Measurements from ENCODE around the gene RPL4.

RPL4 gene

GRCh38 chr15:66486887-66487286 lies 17.8 kb downstream of the RPL4 start:
- Histone ChIP-seq H3K27ac (replicated peaks) (no peak overlapping the region), H3K4me3 (replicated peaks; ENCODE audit: insufficient read depth, low read length) (no peak overlapping the region), H3K27me3 (ENCODE audit: insufficient read depth, poor library complexity, severe bottlenecking) (no peaks in the 10 kb centered on the region)
- TF ChIP-seq SPI1 (IDR thresholded peaks at IDR 0.05; ENCODE audit: borderline replicate concordance, low read depth) = no peak
- no peak for TF ChIP-seq POLR2AphosphoS5 (IDR thresholded peaks at IDR 0.05; ENCODE audit: low read depth)
- no peak for TF ChIP-seq GABPA (IDR thresholded peaks at IDR 0.05; ENCODE audit: low read depth)
- TF ChIP-seq REST (IDR thresholded peaks at IDR 0.05; ENCODE audit: insufficient replicate concordance, low read depth) = no peak
- no peak for TF ChIP-seq CTCF (IDR thresholded peaks at IDR 0.05; ENCODE audit: insufficient read depth, low read length)
- DNase-seq (ENCODE audit: low read depth in 1 of 2, low spot score in 1 of 2) = no peak

GRCh38 chr15:66484539-66485112 lies 20.0 kb downstream of the RPL4 start:
- no peak for DNase-seq (ENCODE audit: low read depth in 1 of 2, low spot score in 1 of 2)
- no peaks in the 10 kb centered on the region for H3K27me3 ChIP-seq (ENCODE audit: insufficient read depth, poor library complexity, severe bottlenecking)
- H3K27ac ChIP-seq (replicated peaks) = no peak overlapping the region
- TF ChIP-seq REST (IDR thresholded peaks at IDR 0.05; ENCODE audit: insufficient replicate concordance, low read depth) (no peak), POLR2AphosphoS5 (IDR thresholded peaks at IDR 0.05; ENCODE audit: low read depth) (no peak), CTCF (IDR thresholded peaks at IDR 0.05; ENCODE audit: insufficient read depth, low read length) (no peak), GABPA (IDR thresholded peaks at IDR 0.05; ENCODE audit: low read depth) (no peak), SPI1 (IDR thresholded peaks at IDR 0.05; ENCODE audit: borderline replicate concordance, low read depth) (no peak)
- H3K4me3 ChIP-seq (replicated peaks; ENCODE audit: insufficient read depth, low read length) = no peak overlapping the region

GRCh38 chr15:66483131-66483566 lies 21.5 kb downstream of the RPL4 start:
- TF ChIP-seq GABPA (IDR thresholded peaks at IDR 0.05; ENCODE audit: low read depth) (no peak), POLR2AphosphoS5 (IDR thresholded peaks at IDR 0.05; ENCODE audit: low read depth) (no peak)
- no peak overlapping the region for H3K27ac ChIP-seq (replicated peaks)
- DNase-seq (ENCODE audit: low read depth in 1 of 2, low spot score in 1 of 2) = peak in 1 of 2 experiments; percentile 72

GRCh38 chr15:66482539-66482938 lies 22.1 kb downstream of the RPL4 start:
- no peak overlapping the region for H3K4me3 ChIP-seq (replicated peaks; ENCODE audit: insufficient read depth, low read length)
- no peak for DNase-seq (ENCODE audit: low read depth in 1 of 2, low spot score in 1 of 2)
- TF ChIP-seq CTCF (IDR thresholded peaks at IDR 0.05; ENCODE audit: insufficient read depth, low read length) = no peak
- no peak for TF ChIP-seq POLR2AphosphoS5 (IDR thresholded peaks at IDR 0.05; ENCODE audit: low read depth)
- TF ChIP-seq GABPA (IDR thresholded peaks at IDR 0.05; ENCODE audit: low read depth) = no peak
- no peak for TF ChIP-seq REST (IDR thresholded peaks at IDR 0.05; ENCODE audit: insufficient replicate concordance, low read depth)
- no peak for TF ChIP-seq SPI1 (IDR thresholded peaks at IDR 0.05; ENCODE audit: borderline replicate concordance, low read depth)
- no peak overlapping the region for H3K27ac ChIP-seq (replicated peaks)
- no peaks in the 10 kb centered on the region for H3K27me3 ChIP-seq (ENCODE audit: insufficient read depth, poor library complexity, severe bottlenecking)

More at GRCh38 chr15:66483131-66483566, 21.5 kb downstream of the RPL4 start:
- H3K4me3 ChIP-seq (replicated peaks; ENCODE audit: insufficient read depth, low read length) = no peak overlapping the region
- no peaks in the 10 kb centered on the region for H3K27me3 ChIP-seq (ENCODE audit: insufficient read depth, poor library complexity, severe bottlenecking)
